ENCODE measurements around the gene PSMC3IP.

DNA sequence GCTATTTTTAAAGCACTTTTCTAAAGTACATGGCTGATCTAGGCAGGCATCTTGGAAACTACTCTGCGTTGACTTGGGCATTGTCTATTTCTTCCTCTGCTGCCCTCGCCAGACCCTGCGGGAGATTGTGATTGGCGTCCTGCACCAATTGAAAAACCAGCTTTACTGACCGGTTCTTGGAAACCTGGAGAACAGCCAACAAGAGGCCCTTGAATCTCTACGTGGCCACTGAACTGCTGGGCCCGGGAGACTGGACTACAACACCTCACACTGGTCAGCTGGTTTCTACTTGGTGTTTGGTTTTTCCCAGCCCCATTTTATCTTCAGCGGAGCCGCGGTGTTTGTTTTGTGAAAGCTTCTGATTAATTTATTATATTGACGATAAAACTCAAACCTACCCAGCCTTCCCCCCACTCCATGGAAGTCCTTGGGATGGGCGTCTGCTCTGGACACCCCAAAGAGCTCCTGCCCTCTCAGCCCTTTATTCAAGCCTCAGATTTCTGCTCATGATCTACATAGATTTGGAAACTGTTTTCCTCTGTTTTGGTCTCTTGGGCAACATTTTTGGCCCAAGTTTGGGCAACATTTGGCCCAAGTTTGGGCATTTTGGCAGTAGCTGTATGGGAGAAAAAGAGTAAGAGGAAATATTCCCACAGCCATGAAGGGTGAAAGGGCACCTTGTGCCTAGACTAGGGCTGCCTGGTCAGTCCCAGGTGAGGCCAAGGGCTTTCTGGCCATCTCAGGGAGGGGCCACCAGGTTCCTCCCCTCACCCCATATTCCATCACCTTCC lies 5.9 kb downstream of the PSMC3IP start:
- no peak for TF ChIP-seq POLR2AphosphoS5 (IDR thresholded peaks at IDR 0.05; ENCODE audit: borderline replicate concordance, low read depth, low read length)
- no peak for TF ChIP-seq EZH2 (IDR thresholded peaks at IDR 0.05)

Data from SK-N-MC (cell line).